HCT116 (cell line): Measurements from ENCODE around the gene INAVA.
"Not testable (repeated sequence)": the region's sequence is repeated elsewhere in the genome, so short reads cannot be mapped to it uniquely, and the experiment has no call there.

Experiments
- EZH2phosphoT487 ChIP-seq: fragments of 200-600 bp; IDR thresholded peaks from 2 replicates; pipeline ENCODE4 v1.6.1; 2018; ENCODE audit warnings: antibody characterized with exemption, borderline replicate concordance
- POLR2A ChIP-seq: IDR thresholded peaks from 2 replicates; pipeline ENCODE4 v1.7.0; 2011; ENCODE audit warnings: borderline replicate concordance; ENCODE audit not compliant: insufficient read depth, insufficient read length; ENCODE audit errors: extremely low read depth
- RAD21 ChIP-seq: IDR thresholded peaks from 2 replicates; pipeline ENCODE4 v1.6.1; 2012; ENCODE audit warnings: low read depth, mild to moderate bottlenecking
- SRF ChIP-seq: IDR thresholded peaks from 2 replicates; pipeline ENCODE4 v1.6.1; 2012; ENCODE audit warnings: low read depth
- ZFX ChIP-seq: fragments of 450-650 bp; IDR thresholded peaks from 2 replicates; pipeline ENCODE4 v1.6.1; 2017
- ZNF274 ChIP-seq: fragments of 200-500 bp; sonication (Bioruptor generic); IDR thresholded peaks from 2 replicates; pipeline ENCODE4 v1.6.1; 2014; ENCODE audit warnings: mild to moderate bottlenecking, low read depth, low read length, inconsistent platforms
- TF ChIP-seq, protein P1 (sequence below): IDR thresholded peaks from 2 replicates; pipeline ENCODE4 v1.6.1; 2012; ENCODE audit warnings: low read depth
- TF ChIP-seq, protein P2 (sequence below), 3 experiments: fragments of 200-600 bp in 1 of 3; sonication (generic) in 1 of 3; IDR thresholded peaks in 2 of 3; conservative IDR thresholded peaks in 1 of 3; 2 replicates each; pipeline ENCODE4 v1.5.1; 2012 to 2017; ENCODE audit warnings: low read depth in 2 of 3, low read length in 2 of 3, antibody characterized with exemption in 1 of 3, borderline replicate concordance in 1 of 3, control low read depth in 1 of 3, mild to moderate bottlenecking in 1 of 3, mixed read lengths in 1 of 3, mixed run types in 1 of 3, moderate library complexity in 1 of 3; ENCODE audit not compliant: insufficient read depth in 1 of 3

DNA sequence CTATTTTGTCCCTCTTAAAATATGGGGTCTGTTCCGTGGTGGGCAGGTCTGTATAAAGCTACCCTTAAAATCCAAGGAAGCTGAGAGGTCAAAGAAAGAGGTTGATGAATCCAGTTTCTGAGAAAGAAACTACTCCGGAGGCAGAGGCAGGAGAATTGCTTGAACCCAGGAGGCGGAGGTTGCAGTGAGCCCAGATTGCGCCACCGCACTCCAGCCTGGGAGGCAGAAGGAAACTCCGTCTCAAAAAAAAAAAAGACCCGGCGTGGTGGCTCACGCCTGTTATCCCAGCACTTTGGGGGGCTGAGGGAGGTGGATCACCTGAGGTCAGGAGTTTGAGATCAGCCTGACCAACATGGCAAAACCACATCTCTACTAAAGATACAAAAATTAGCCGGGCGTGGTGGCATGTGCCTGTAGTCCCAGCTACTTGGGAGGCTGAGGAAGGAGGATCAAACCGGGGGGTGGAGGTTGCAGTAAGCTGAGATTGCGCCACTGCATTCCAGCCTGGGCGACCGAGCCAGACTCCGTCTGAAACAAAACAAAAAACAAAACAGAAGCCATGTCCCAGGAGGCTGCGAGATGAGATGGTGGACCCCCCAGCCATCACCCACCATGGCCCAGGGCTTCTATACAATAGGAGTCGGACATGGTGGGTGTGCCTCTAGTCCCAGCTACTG is 40.7 kb downstream of the INAVA start:
- TF ChIP-seq RAD21, ZNF274, POLR2A, SRF, ZFX, EZH2phosphoT487: not testable (repeated sequence)
- TF ChIP-seq, protein P1, sequence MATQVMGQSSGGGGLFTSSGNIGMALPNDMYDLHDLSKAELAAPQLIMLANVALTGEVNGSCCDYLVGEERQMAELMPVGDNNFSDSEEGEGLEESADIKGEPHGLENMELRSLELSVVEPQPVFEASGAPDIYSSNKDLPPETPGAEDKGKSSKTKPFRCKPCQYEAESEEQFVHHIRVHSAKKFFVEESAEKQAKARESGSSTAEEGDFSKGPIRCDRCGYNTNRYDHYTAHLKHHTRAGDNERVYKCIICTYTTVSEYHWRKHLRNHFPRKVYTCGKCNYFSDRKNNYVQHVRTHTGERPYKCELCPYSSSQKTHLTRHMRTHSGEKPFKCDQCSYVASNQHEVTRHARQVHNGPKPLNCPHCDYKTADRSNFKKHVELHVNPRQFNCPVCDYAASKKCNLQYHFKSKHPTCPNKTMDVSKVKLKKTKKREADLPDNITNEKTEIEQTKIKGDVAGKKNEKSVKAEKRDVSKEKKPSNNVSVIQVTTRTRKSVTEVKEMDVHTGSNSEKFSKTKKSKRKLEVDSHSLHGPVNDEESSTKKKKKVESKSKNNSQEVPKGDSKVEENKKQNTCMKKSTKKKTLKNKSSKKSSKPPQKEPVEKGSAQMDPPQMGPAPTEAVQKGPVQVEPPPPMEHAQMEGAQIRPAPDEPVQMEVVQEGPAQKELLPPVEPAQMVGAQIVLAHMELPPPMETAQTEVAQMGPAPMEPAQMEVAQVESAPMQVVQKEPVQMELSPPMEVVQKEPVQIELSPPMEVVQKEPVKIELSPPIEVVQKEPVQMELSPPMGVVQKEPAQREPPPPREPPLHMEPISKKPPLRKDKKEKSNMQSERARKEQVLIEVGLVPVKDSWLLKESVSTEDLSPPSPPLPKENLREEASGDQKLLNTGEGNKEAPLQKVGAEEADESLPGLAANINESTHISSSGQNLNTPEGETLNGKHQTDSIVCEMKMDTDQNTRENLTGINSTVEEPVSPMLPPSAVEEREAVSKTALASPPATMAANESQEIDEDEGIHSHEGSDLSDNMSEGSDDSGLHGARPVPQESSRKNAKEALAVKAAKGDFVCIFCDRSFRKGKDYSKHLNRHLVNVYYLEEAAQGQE: not testable (repeated sequence)
- TF ChIP-seq, protein P2, sequence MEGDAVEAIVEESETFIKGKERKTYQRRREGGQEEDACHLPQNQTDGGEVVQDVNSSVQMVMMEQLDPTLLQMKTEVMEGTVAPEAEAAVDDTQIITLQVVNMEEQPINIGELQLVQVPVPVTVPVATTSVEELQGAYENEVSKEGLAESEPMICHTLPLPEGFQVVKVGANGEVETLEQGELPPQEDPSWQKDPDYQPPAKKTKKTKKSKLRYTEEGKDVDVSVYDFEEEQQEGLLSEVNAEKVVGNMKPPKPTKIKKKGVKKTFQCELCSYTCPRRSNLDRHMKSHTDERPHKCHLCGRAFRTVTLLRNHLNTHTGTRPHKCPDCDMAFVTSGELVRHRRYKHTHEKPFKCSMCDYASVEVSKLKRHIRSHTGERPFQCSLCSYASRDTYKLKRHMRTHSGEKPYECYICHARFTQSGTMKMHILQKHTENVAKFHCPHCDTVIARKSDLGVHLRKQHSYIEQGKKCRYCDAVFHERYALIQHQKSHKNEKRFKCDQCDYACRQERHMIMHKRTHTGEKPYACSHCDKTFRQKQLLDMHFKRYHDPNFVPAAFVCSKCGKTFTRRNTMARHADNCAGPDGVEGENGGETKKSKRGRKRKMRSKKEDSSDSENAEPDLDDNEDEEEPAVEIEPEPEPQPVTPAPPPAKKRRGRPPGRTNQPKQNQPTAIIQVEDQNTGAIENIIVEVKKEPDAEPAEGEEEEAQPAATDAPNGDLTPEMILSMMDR (IDR thresholded peaks at IDR 0.05 in 2 of 3, conservative IDR thresholded peaks at IDR 0.05 in 1 of 3; ENCODE audit: borderline replicate concordance in 1 of 3, insufficient read depth in 1 of 3, low read depth in 2 of 3, low read length in 2 of 3): not testable (repeated sequence)
